ENCODE data around the gene BEND3. TPM values are rescaled to one million over a fixed set of nuclear protein-coding genes. Genes with fewer than 3 reads are reported as not detected.

BEND3 gene
- total RNA-seq, 4 donors from 2014 or later, result 2.6 to 8.3 (median 6.1) TPM

DNA sequence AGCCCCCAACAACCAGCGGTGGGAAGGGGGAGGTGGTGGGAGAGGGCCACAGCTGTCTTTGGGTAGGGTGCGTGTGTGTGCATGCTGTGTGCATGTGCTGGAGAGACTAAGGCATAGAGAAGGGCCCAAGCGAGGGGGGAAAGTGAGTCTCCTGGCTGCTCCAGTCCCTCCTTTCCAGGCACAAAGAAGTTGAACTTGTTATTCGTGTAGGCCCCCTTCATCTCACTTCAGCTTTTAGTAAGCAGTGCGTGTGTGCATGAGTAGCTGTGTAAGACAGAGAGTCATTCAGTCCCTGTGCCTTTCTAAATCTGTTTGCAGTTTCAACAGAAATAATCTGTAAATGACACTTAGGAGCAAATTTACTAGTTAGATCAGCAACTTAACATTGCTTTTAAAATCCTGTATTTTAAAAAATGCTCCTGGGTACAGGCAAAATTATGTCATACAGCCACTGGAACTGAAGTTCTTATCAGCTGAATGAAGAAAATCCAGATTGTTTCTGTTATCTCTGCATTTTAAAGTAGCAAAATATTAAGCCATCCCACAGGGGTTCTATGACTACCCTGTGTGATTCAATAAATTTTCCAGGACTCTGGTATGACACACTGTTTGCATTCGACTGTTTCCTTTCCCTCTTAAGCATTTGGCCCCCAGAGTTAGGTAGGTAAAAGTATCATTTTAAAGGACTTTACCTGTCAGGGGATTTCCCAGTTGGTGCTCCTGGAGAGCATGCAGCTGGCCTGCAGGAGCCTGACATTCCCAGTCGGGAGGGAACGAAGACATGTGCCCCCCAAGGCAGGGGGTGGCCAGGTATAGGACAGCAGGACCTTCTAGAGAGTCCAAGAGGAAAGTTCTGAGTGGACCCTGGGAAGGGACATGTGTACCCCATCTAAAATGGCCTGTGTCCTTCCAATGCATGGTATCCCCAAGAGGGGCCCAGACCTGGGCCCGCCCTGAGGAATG is 48.3 kb downstream of the BEND3 start:
- Histone ChIP-seq H3K36me3 (peaks cover 0 to 5% (median 0%) of the 10 kb centered on the region in 3 donors), H3K4me1 (peaks cover 0 to 10% (median 3%) of the 10 kb centered on the region in 4 donors), H3K27ac (no peak overlapping the region), H3K27me3 (no peaks in the 10 kb centered on the region), H3K9me3 (no peaks in the 10 kb centered on the region), H3K4me3 (no peak overlapping the region)
- TF ChIP-seq POLR2A (IDR thresholded peaks at IDR 0.05), result no peak
- TF ChIP-seq, protein P1, sequence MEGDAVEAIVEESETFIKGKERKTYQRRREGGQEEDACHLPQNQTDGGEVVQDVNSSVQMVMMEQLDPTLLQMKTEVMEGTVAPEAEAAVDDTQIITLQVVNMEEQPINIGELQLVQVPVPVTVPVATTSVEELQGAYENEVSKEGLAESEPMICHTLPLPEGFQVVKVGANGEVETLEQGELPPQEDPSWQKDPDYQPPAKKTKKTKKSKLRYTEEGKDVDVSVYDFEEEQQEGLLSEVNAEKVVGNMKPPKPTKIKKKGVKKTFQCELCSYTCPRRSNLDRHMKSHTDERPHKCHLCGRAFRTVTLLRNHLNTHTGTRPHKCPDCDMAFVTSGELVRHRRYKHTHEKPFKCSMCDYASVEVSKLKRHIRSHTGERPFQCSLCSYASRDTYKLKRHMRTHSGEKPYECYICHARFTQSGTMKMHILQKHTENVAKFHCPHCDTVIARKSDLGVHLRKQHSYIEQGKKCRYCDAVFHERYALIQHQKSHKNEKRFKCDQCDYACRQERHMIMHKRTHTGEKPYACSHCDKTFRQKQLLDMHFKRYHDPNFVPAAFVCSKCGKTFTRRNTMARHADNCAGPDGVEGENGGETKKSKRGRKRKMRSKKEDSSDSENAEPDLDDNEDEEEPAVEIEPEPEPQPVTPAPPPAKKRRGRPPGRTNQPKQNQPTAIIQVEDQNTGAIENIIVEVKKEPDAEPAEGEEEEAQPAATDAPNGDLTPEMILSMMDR (IDR thresholded peaks at IDR 0.05), result no peak
- no peak for DNase-seq

GRCh38 chr6:107064579-107065065 is 50.7 kb downstream of the BEND3 start:
- DNase-seq, result no peak
- no peaks in the 10 kb centered on the region for H3K27me3 ChIP-seq
- no peaks in the 10 kb centered on the region for H3K9me3 ChIP-seq
- H3K4me1 ChIP-seq, result peaks cover 0 to 15% (median 3%) of the 10 kb centered on the region in 4 donors
- H3K27ac ChIP-seq, result no peak overlapping the region
- H3K4me3 ChIP-seq, result no peak overlapping the region
- no peaks in the 10 kb centered on the region for H3K36me3 ChIP-seq
- TF ChIP-seq, protein P1 (IDR thresholded peaks at IDR 0.05), result no peak
- no peak for TF ChIP-seq POLR2A (IDR thresholded peaks at IDR 0.05)

DNA sequence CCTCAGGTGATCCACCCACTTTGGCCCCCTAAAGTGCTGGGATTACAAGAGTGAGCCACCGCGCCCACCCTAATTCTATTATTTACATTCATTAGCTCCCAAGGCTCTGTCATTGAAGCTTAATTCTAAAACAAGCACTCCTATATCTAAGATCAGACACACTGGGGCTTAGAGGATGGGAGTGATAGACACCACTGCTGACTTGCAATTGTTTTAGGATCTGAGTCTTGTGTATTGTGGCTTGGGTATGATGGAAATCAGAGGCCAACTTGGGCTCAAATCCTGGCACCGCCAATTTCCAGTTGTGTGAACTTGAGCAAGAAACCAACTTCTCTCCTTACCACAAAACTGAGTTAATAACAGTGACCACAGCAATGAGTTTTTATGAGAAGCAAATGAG is 52.6 kb downstream of the BEND3 start:
- no peak overlapping the region for H3K4me3 ChIP-seq
- no peaks in the 10 kb centered on the region for H3K27me3 ChIP-seq
- DNase-seq, result no peak
- no peaks in the 10 kb centered on the region for H3K9me3 ChIP-seq
- H3K27ac ChIP-seq, result no peak overlapping the region
- TF ChIP-seq, protein P1 (IDR thresholded peaks at IDR 0.05), result no peak
- no peak for TF ChIP-seq POLR2A (IDR thresholded peaks at IDR 0.05)
- H3K4me1 ChIP-seq, result peaks cover 0 to 15% (median 3%) of the 10 kb centered on the region in 4 donors
- H3K36me3 ChIP-seq, result no peaks in the 10 kb centered on the region

DNA sequence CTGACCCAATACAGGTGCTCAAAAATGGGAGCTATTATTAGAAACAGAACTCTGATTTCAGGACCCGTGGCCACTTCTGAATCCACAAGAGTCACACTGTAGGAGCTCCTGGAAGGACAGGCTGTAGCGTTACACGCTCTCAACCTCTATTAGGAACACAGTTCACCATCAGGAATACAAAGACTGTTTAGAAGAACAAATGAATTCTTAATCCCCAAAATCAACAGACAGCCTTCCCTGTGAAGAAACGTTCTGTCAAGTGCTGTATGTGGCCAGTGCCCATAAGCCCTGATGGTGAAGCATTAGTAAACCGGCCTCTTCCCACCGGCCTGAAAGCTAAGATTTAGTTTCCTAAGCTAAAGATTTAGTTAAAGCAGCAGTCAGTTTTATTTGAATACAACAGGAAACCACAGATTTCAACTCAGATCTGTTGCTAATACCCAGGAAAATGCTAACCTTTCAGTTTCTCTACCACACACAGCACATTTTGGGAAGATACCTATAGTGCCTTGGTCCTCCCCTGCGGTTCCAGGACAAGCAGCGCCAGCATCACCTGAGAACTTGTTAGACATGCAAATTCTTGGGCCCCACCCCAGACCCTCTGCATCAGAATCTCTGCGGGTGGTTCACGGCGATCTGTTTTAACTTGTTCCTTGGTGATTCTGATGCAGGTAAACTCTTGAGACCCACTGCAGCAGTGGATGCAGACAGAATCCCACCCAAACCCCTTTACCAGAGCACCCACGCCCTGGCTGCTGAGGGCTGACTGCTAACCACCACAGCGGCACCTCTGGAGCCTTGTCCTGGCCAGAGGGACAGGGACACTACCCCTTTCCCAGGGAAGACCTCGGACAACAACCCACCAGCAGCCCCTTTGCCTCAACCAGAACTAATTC is 53.9 kb downstream of the BEND3 start:
- DNase-seq, result no peak
- no peaks in the 10 kb centered on the region for H3K36me3 ChIP-seq
- no peak overlapping the region for H3K4me3 ChIP-seq
- TF ChIP-seq POLR2A (IDR thresholded peaks at IDR 0.05), result no peak
- TF ChIP-seq, protein P1 (IDR thresholded peaks at IDR 0.05), result no peak
- no peak overlapping the region for H3K27ac ChIP-seq
- H3K27me3 ChIP-seq, result no peaks in the 10 kb centered on the region
- H3K9me3 ChIP-seq, result no peaks in the 10 kb centered on the region
- peaks cover 0 to 15% (median 3%) of the 10 kb centered on the region in 4 donors for H3K4me1 ChIP-seq

DNA sequence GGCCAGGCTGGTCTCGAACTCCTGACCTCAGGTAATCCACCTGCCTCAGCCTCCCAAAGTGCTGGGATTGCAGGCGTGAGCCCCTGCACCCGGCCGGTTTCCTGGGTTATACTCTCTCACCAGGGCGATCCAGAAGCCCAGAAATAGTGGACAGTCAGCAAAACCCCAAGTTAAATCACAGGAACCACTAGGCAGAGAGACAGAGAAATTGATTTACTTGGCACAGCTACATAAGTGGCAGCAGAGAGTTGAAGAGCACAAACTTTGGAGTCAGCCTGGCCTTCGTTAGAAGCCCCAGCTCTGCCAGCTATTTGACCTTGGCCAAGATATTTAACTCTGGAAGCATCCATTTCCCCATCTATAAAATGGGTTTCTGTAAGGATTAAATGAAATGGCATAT is 54.6 kb downstream of the BEND3 start:
- H3K4me1 ChIP-seq, result peaks cover 0 to 15% (median 3%) of the 10 kb centered on the region in 4 donors
- TF ChIP-seq, protein P1 (IDR thresholded peaks at IDR 0.05), result no peak
- no peak for TF ChIP-seq POLR2A (IDR thresholded peaks at IDR 0.05)
- no peaks in the 10 kb centered on the region for H3K9me3 ChIP-seq
- no peak for DNase-seq
- no peaks in the 10 kb centered on the region for H3K27me3 ChIP-seq
- no peak overlapping the region for H3K4me3 ChIP-seq
- no peak overlapping the region for H3K27ac ChIP-seq
- H3K36me3 ChIP-seq, result no peaks in the 10 kb centered on the region

Data from Peyer's patch (tissue), 4 donors.